Fibroblast of the aortic adventitia (primary cell): ENCODE results near the gene HSPA8. TPM values are rescaled to one million over a fixed set of nuclear protein-coding genes. Genes with fewer than 3 reads are reported as not detected.
"Not testable (repeated sequence)": the region's sequence is repeated elsewhere in the genome, so short reads cannot be mapped to it uniquely, and the experiment has no call there.

Experiments
- DNase-seq: peaks from one replicate; pipeline ENCODE4 v3.0.0-alpha.2; 2010; ENCODE audit warnings: low read depth
- H3K4me3 ChIP-seq: 2 replicates; pipeline ENCODE4 v1.5.1; 2011; ENCODE audit warnings: low read depth, mild to moderate bottlenecking, control low read depth, low read length, moderate library complexity
- total RNA-seq: library from RNA; depleted of rRNA; stranded (reverse); fragments of >200 nt; gene quantifications from 2 replicates; pipeline ENCODE4 v1.2.3, GENCODE V29; 2012; ENCODE audit warnings: low replicate concordance
- TF ChIP-seq, protein P1 (sequence below): IDR thresholded peaks from 2 replicates; pipeline ENCODE4 v1.5.1; 2011; ENCODE audit warnings: mild to moderate bottlenecking, low read length, control low read depth, inconsistent platforms; ENCODE audit not compliant: insufficient read depth

Gene HSPA8
- total RNA-seq, 1 donor = 2,934 TPM

DNA sequence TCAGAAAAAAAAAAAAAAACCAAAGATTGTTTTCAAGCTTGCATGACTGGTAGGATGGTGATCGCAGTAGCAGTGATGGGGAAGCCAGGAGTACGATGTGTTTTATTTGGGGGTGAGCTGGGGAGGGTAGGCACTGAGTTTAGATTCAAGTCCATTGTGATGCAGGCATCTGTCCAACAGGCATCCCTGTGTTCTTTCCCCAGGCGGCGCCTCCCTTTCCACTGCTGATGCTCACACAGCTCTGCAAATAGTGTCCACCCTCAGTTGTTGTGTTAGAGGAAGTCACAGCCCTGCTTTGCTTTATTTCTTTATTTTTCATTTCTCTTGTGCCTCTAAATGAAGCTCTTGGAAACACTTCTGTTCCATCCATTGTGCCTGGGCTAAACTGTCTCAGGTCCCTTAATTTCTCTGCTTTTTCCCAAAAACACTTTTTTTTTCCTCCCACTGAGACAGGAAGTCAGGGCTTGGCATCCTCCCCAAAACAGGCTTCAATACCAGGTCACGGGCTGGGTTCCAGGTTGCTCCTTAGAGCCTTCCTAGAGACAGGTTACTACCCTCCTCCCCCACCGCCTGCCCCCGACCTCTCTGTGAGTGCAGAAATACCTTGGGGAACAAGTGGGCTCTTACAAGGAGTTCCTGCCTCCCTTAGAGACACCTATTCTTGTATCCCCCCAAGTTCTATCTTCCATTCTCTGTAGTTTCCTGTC lies 38.6 kb upstream of the HSPA8 start:
- peak; percentile 45 for DNase-seq

DNA sequence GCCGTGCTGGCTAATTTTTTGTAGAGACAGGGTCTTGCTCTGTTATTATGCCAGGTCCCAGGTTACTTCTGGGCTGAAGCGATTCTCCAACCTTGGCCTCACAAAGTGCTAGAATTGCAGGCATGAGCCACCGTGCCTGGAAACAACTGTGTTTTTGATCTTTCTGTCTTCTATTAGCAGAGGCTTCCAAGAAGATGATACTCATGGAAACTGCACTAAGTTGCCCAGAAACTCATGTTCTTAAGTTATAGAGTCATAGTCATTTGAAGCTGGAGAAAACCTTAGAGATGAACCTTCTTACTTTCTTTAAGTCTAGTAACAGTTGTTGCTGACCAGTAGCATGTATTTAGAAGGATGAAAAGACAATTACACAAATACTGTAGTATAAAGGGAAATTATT lies 37.1 kb upstream of the HSPA8 start:
- H3K4me3 ChIP-seq = no peak overlapping the region
- DNase-seq = no peak
- TF ChIP-seq, protein P1, sequence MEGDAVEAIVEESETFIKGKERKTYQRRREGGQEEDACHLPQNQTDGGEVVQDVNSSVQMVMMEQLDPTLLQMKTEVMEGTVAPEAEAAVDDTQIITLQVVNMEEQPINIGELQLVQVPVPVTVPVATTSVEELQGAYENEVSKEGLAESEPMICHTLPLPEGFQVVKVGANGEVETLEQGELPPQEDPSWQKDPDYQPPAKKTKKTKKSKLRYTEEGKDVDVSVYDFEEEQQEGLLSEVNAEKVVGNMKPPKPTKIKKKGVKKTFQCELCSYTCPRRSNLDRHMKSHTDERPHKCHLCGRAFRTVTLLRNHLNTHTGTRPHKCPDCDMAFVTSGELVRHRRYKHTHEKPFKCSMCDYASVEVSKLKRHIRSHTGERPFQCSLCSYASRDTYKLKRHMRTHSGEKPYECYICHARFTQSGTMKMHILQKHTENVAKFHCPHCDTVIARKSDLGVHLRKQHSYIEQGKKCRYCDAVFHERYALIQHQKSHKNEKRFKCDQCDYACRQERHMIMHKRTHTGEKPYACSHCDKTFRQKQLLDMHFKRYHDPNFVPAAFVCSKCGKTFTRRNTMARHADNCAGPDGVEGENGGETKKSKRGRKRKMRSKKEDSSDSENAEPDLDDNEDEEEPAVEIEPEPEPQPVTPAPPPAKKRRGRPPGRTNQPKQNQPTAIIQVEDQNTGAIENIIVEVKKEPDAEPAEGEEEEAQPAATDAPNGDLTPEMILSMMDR = no peak

More for the DNA sequence above, 38.6 kb upstream of the HSPA8 start:
- H3K4me3 ChIP-seq = no peak overlapping the region
- TF ChIP-seq, protein P1 = no peak

DNA sequence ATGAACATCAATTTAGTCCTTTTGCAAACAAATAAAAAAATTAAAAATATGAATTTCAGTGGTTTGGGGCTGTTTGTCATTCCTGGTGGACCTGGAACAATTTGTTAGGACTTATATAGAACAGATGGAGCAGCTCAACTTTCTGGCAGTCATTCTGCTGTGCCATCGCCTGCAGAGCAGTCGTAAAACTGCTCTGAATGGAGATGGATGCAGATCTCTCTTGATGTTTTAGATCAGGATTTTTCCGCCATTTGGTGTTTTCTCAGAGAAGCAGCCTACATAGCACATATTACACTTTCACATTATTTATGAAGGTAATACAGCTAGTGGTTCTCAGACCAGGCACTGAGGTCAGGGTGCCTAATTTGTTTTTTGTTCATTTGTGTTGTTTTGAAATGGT lies 31.8 kb upstream of the HSPA8 start:
- TF ChIP-seq, protein P1 = no peak
- DNase-seq = no peak

DNA sequence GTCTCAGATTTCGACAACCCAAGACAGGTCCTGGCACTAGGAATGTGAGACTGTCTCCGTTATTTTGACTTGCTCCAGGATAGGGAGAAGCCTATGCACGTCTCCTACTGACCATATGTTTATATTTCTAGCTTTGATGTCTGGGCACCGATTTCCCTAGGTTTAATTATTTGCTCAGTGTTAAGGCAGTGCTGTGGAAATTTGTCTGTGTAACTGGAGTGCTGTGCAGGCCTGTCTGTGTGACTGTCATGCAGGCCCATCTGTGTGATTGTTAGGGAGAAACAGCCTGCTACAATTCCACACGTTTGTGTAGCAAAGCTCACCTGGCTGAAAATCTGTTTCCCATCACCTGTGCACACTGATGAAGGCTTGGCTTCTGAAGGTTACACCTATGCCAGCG lies 29.6 kb upstream of the HSPA8 start:
- TF ChIP-seq, protein P1 = no peak
- no peak overlapping the region for H3K4me3 ChIP-seq
- DNase-seq = no peak

More for the DNA sequence above, 31.8 kb upstream of the HSPA8 start:
- no peak overlapping the region for H3K4me3 ChIP-seq

DNA sequence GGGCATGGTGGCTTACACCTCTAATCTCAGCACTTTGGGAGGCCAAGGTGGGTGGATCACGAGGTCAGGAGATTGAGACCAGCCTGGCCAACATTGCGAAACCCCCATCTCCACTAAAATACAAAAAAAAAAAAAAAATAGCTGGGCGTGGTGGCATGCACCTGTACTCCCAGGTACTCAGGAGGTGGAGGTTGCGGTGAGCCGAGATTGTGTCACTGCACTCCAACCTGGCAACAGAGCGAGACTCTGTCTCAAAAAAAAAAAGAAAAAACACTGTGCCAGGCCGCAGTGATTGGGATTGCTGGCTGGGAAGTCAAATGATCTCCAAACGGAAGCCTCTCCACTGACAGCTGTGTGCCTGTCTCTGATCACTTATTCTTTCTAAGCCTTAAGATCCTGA lies 28.2 kb upstream of the HSPA8 start:
- not testable (repeated sequence) for DNase-seq, H3K4me3 ChIP-seq

DNA sequence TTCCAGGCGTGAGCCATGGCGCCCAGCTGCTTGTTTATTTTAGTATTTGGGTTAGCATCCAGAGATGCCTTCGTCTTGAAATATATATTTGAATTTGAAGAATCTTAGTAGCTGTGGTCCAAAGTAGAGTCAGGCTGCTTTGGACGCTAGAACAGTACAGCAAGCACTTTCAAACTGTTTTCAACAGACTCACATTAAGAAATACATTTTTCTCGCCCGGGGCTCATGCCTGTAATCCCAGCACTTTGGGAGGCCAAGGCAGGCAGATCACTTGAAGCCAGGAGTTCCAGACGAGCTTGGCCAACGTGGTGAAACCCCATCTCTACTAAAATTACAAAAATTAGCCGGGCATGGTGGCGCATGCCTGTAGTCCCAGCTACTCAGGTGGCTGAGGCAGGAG lies 27.0 kb upstream of the HSPA8 start:
- DNase-seq, H3K4me3 ChIP-seq: not testable (repeated sequence)

DNA sequence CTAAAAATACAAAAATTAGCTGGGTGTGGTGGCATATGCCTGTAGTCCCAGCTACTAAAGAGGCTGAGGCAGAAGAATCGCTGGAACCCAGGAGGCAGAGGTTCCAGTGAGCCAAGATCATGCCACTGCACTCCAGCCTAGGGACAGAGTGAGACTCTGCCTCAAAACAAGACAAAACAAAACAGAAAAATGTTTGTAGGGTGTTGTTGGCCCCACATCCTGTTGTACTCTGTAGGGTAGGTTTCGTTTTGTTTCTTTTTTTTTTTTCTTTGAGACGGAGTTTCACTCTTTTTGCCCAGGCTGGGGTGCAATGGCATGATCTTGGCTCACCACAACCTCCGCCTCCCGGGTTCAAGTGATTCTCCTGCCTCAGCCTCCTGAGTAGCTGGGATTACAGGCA lies 25.7 kb upstream of the HSPA8 start:
- H3K4me3 ChIP-seq, DNase-seq: not testable (repeated sequence)

DNA sequence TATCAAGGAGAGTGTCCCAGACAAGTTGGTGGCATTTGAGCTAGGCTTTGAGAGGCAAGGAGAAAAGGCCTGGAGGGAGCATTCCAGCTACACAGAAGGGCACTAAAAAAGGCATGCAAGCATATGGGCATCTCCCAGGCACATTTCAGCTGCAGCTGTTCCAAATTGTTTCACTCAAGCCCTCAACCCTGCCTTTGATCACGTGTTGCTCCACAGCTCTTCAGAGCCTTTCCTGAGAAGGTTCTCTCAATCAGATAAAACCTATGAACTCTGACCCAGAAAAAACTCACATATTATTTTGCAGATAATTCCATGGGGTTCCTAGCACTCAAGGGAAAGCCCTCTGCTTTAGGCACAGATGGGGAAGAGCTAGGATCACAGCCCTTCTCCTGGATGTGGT lies 24.4 kb upstream of the HSPA8 start:
- TF ChIP-seq, protein P1 = no peak
- no peak overlapping the region for H3K4me3 ChIP-seq
- DNase-seq = no peak
